Fibroblast of skin of back (primary cell): Measurements from ENCODE around the gene YBEY. TPM values are rescaled to one million over a fixed set of nuclear protein-coding genes. Genes with fewer than 3 reads are reported as not detected.
"Not testable (repeated sequence)": the region's sequence is repeated elsewhere in the genome, so short reads cannot be mapped to it uniquely, and the experiment has no call there.

Experiments
- DNase-seq: peaks from one replicate; pipeline ENCODE4 v3.0.0-alpha.2; 2013
- polyA plus RNA-seq, 2 experiments: library from polyadenylated mRNA; unstranded; fragments of 120-200 nt; gene quantifications; one replicate each; pipeline ENCODE4 v1.2.1, GENCODE V29; 2013; ENCODE audit not compliant: insufficient read length in 2 of 2

Gene YBEY, protein sequence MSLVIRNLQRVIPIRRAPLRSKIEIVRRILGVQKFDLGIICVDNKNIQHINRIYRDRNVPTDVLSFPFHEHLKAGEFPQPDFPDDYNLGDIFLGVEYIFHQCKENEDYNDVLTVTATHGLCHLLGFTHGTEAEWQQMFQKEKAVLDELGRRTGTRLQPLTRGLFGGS
- polyA plus RNA-seq (2013, experiment 1 of 2; ENCODE audit: insufficient read length) = 11.9 TPM
- polyA plus RNA-seq (2013, experiment 2 of 2; ENCODE audit: insufficient read length) = 12.2 TPM

DNA sequence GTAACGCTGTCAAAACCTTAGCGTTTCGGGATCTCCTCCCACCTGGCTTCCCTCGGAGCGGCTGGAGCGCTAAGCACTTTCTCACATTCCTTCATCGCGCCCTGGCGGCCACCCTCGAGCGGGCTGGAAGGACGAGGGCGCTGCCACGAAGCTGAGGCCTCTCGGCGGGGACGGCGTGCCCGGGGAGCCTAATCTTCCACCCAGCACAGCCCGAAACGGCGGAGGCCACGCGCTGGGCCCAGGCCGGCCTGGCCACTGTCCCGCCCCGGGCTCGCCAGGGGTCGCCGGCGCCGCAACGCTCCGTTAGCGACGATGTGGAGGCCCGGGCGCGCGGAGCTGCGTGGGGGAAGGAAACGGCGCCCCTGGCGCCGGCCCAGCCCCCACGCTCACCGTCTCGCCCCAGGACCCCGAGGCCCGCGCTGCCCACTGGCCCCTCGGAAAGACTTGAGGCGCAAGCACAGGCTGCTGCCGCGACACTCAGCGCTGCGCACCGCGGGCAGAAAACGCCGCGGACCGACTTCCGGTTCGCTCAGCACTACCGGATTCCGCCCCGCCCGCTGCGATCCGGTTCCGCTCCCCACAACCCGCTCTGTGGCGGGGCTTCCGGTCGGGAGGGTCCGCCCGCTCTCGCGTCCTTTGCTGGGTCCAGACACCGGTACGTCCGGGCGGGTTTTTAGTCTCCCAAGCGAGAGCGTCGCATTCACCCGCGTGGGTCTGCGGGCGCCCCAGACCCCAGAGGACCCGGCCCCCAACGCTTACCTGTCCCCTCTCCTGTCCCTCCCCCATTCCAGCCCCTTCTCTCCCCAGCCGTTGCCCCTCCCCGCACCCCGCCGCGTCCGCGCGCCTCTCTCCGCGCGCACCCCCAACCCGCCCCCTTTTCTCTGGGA lies at the start of gene YBEY:
Gene YBEY (plus strand): TSS at position 582 of the 887 bp plus-strand sequence. CDS start 572 bp downstream, outside the sequence.
- DNase-seq = peak; percentile 94

DNA sequence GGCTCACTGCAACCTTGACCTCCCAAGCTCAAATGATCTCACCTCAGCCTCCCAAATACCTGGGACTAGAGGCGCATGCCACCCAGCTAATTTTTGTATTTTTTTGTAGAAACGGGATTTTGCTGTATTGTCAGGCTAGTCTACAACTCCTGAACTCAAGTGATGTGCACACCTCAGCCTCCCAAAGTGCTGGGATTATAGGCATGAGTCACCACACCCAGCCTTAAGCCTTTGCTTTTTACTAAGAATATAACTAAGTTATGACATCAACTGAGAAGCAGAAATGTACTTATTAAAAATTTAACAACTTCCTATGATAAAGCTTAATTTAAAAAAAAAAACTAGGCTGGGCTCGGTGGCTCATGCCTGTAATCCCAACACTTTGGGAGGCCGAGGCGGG lies 48.7 kb upstream of the YBEY start:
- no peak for DNase-seq

DNA sequence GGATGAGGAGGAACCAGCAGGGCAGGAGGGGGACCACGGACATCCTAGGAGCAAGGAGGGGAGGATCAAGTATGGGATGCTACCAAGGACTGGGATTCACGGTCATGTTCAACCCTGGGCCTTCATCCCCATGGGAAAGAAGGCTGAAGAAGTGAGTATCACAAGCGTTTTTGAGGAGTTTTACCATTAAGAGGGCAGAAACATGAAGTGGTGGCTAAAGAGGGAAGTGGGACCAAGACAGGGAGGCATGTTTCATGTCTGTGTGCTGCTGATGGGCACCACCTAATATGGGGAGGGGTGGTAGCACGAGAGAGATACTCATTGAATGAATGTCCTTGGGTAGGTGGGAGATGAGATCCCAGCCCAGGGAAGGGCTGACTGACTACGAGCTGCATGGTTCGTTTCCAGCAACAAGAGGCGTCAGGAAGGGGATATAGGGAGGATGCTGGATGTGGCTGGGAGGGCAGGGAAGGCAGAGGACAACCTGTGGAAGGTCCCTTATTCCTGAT lies 46.3 kb upstream of the YBEY start:
- DNase-seq = no peak

DNA sequence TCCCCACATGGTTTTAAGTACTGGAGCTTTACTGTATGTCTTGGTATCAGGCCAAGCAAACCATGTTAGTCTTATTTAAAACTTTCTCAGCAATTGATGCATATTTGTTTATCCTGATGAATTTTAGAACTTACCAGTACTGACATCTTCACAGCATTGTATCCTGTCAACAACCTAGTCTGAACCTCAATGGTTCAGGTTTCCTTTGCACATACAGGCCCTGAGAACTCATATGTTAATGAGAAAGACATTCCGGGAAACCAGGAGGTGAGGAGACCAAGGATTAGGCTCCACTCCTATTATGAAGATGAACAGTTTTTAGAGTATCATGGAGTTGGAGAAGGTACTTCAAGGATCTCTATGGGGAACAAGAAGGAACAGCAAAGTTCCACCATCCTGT lies 44.6 kb upstream of the YBEY start:
- DNase-seq = not testable (repeated sequence)

DNA sequence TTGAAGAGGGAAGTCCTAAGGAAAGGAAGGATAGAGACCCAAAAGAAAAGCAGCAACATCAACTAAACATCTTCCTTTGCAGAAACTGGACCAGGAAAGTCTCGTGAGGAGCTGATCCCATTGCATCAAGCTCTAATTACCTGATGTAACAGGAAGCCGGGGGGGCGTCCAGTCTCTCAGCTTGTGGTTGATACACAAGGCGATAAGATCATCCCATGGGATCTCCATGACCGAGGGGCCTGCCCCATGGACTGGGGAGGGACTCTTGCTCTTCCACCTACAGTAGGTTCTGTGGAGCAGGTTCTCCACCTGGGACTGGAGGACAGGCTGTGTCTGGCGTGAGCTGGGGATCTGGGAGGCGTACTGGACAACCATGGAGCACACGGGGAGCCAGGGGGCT lies 42.8 kb upstream of the YBEY start:
- DNase-seq = no peak

DNA sequence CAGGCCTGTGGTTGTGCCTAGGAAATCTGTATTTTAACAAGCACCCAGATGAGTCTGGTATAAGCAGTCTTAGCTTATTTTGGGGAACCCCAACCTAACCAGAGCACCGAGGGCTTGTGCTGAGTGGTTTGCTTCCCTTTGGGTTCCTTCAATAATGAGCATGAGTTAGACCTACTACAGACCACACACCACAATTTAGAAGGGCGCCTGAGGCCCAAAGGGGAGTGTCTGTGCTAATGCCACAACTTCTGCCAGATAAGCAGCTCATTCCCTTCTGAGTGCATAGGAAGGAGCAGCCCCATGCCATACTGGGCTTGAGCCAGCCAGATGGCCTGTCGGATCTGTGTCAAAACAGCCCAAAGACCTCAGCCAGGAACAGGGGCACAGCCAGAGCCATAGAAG lies 42.2 kb upstream of the YBEY start:
- no peak for DNase-seq

DNA sequence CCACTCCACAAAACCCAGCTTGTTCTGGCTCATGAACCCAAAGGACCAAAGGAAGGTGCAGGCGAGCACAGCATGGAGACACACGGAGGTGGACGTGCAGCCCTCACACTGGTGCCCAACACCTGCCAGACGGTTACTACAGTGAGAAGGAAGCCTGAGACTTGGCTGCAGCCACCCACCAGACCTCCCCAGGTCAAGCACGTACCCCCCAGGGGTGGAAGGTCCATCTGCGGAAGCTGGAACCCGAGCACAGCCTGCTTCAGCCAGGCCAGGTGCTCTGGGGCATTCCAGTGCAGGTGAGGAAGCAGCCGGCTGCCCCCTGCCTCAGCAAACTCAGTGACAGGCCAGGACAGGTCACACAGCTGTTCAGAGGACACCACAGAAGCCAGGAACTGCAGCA lies 41.5 kb upstream of the YBEY start:
- DNase-seq = no peak

DNA sequence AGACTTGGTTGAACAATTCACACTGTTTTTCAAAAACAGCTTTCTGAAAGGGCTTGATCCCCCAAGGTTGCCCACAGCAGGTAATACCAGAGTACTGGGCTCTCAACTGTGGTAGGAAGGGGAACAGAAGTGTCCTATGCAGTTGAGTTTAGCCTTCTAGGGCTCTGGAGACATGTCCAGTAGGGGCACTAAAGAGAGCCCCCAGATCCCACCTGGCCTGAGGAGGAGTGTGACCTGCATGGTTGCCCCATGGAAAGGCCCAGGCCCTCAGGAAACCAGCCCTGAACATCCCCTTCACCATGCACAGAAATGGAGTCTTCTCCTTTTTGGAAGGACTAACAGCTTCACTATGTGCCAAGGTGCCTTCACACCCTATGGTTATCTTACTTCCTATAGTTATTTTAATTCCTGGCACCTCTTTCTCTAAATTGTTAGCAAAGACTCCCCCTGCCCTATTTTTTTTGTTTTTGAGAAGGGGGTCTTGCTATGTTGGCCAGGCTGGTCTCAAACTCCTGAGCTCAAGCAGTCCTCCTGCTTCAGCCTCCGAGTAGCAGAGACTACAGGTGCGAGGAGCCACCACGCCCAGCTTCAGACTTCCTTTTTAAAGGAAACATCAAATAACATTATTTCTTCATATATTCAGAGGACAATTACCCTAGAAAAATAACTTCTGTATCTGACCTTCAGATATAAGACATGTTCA lies 40.8 kb upstream of the YBEY start:
- DNase-seq = no peak

DNA sequence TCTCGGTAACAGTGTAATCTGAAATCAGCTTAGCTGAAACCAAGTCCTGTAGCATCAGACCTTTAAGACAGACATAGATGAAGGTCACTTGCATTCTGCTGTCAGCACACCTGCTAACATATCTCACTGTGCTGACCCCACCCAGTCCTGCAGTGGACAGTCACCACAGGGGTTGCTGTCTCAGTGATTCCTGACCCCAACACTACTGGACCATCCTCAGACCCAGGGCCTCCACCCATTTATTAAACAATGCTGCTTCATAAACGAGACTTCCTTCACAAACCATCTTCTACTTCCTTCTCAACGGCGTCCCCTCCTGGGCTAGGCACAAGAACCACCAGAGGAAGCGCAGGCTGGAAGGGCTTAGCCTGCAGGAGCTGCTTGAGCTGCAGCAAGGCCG lies 39.8 kb upstream of the YBEY start:
- no peak for DNase-seq

DNA sequence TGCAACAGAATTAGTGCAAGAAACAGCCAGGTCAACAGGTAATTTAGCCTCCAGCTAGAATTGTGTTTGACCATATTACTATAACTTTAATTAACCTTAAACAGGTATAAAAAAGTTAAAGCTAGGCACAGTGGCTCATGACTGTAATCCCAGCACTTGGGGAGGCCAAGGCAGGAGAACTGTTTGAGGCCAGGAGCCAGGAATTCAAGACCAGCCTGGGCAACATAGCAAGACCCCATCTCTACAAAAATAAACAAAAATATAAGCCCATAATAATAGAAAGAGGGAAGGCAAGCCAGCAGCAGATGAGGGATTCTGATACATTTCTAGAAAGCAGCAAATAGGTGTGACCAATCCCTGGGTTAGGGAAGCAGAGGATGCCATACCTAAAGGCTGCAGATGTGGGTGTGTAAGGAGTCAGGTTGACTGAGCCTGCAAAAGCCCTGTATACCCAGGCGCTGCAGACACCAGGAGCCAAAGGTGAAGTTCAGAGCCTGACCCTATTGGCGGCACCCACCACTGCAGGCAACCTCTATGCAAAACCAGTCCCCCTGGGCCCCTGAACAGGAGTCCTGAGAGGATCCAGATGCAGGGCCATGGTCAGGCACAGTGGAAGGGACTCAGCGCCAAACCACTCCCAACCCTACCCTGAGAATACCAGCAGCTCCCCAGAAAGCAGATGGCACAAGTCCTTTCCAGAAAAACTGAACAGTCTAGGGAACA lies 38.3 kb upstream of the YBEY start:
- DNase-seq = no peak

DNA sequence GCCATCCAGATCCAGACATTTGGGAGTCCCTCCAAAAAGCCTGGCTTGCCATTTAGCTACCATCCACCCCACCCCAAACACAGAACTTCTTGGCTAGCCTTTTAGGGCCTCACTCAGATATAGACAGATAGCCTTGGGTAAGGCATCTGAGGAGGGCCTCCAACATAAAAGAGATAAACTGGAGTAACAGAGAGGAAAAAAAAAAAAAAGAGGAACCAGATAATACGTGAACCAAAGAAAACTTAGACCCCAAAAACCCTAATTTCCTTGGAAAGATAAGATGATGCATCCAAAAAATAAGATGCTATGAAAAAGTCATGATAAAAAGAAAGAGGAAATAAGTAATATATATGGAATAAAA lies 37.7 kb upstream of the YBEY start:
- no peak for DNase-seq

DNA sequence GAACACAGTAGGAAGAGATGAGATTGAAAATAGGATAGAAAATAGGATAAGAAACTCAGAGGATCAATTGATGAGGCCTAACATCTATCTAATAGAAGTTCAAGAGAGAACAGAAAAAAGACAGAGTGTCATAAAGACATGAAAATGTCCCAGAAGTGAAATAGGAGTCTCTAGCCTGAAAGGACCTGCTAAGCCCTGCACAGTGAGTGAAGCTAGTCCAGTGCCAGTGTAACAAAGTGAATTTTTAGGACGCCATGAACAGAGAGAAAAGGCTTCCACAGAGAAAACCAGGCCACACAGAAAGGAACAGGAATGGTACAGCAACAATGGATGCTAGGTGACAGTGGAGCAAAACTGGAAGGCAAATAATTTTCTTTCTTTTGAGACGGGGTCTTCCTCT lies 37.3 kb upstream of the YBEY start:
- DNase-seq = no peak

DNA sequence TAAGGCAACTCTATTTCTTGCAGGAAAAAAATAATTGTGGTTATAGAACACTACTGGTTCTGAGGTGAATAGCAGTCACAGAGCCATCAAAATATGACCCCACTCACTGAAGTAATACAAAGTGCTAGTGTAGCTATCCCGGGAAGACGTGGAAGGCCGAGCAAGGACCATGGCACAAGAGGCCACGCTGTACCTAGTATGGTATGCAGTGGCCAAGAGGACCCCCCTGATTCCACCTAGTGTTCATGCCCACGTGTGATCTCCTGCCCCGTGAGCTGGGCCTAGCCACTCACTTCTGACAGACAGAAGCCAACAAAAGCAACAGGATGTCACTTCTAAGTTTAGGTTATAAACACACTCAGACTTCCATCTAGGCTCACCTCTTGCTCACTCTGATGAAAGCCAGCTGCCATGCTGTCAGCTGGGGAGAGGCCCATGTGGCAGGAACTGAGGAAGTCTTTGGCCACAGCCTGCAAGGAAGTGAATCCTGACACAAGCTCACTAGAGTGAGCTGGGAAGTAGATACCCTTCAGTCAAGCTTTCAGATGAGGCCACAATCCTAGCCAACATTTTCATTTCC lies 35.9 kb upstream of the YBEY start:
- no peak for DNase-seq

DNA sequence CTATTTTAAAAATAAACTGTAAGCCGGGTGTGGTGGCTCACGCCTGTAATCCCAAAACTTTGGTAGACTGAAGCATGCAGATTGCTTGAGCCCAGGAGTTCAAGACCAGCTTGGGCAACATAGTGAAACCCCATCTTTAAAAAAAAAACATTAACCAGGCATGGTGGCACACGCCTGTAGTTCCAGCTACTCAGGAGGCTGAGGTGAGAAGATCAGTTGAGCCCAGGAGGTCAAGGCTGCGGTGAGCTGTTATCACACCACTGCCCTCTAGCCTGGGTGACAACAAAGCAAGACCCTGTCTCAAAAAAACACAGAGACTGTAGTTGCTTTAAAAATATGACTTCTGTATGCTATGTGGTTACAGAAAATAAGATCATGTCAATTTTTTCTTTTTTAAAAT lies 33.3 kb upstream of the YBEY start:
- DNase-seq = no peak

DNA sequence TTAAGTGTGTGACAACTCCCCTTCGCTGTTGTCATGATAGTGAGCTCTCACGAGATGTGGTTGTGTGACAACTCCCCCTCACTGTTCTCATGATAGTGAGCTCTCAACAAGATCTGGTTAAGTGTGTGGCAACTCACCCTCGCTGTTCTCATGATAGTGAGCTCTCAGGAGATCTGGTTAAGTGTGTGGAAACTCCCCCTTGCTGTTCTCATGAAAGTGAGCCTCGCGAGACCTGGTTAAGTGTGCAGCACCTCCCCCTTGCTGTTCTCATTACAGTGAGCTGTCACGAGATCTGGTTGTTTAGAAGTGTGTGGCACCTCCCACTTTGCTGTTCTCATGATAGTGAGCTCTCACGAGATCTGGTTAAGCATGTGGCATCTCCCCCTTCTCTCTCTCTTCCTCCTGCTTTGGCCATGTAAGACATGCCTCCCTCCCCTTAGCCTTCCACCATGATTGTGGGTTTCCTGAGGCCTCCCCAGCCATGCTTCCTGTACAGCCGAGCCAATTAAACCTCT lies 32.5 kb upstream of the YBEY start:
- DNase-seq = peak; percentile 17

DNA sequence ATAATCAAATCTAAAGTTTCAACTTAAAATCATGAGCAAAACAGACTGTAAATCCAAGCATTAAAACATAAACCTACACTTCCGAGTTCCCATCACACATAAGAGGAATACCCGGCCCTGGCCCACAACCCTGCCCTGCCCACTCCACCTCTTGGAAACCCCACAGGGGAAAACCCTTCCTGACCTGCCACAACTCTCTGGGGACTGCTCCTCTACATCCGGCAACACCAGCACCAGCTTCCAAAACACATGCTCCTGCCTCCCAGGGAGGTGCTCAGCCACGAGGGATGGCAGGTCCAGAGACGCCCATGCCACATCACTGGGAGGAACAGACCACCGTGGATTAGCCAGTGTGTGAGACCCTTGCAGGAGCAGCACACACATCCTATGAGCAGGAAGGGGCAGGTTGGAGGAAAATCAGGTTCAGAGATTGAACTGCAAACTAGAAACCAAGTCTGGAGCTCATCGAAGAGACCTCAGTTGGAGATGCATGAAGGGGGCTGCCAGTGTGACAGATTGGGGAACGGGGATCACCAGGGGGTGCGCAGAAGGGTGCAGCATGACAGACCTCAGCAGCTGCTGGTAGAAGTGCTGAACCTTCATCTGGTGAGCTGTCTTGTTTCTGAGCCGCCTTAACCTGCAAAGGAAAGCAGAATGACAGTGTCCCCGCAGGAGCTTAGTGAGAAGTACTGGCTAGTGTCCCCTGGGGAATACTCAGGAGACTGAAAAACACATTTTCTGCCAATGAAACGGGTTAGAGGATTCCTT lies 31.8 kb upstream of the YBEY start:
- peak; percentile 5 for DNase-seq

DNA sequence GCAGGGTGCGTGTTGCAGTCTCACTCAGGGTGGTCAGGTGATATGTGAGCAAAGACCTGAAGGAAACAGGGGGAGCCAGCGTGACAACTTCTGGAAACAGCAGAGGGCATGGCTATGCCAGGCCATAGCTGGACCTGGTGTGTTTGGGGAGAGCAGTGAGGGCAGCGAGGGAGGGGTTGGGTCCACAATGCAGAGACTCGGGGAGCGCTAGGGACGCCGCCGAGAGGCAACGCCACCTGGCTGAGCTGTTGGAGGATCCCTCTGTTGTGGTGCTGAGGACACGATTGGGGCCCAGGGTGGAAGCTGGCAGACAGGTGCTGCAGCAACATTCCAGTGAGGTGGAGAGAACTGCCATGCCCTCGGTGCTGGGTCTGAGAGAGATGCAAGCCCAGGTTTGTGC lies 31.0 kb upstream of the YBEY start:
- no peak for DNase-seq

DNA sequence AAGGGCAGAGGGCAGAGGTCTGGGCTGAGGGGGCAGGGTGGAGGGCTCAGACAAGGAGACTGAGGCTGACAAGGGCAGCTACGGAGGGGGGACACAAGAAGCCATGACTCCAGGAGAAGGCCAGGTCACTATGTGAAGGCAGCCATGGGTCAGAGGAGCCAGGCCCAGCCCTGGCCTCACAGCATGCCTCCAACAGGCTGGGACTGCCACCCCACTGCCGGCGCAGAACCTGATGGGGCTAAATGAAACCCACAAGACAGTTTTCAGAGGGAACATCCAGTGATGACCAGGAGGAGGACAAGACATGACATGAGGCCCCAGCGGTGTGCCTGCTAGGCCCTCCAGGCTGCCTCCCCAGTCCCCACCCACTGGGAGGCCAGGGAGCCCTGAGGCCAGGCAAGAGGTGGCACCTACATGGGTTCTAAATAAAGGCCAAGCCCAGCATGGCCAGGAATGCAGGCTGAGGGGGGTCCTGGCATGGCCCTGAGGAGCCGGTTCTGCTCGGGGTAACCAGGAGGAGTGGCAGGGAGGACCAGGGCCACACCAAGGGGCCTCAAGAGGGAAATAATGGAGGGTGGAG lies 30.3 kb upstream of the YBEY start:
- no peak for DNase-seq

DNA sequence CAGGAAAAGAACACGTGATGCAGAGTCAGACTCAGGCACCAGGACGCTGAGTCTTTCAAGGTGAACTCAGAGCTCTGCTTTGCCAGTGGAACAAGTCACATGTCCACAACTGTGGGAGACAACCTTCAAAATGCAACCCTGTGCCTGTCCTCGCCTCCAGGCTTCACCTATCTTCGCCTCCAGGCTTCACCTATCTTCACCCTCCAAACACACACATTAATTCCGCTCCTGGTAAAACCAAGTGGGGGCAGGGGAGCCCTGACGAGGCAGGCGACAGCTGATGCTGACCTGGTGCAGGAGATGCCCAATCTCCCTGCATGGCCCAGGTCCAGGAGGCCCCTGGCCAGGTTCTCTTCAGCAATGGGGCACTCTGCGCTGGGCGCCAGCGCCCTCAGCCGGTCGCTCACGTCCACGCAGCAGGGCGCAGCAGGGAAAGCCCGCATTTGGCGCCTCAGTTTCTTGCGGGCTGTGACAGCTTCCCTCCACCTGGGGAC lies 29.6 kb upstream of the YBEY start:
- DNase-seq = no peak

DNA sequence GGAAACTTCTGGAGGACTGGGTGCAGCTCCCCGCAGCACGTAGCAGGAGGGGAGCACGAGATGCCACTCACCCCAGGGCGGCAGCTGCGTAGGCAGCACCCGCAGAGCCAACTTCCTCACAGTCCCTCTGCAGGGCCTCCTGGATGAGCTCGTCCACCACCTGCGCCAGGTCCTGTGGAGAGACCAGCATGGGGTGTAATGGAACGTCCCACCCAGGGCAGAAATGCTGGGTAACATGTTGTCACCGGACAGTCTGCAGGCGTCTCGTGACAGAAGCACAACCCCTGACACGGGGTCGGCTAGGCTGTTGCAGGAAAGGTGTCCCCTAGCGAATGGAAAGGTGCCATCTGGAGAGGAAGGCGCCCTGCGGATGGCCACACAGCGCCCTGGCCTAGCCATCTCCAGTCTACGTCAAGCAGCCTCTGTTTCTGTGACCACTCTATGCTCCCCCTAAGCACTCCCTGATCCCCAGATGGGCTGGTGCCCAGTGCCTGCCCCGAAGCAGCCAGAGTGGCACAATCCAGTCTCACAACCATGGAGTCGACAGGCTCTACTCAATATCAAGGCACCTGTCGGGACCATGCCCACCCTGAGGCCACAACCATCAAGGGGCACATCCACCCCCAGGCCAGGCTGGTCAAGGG lies 22.0 kb upstream of the YBEY start:
- DNase-seq = no peak
